Bone marrow (tissue), 2 donors: ENCODE results near the gene RPS27.

Experiments
- DNase-seq, 2 donors: peaks; one replicate each; lab custom pipeline; 2025; lab: John Stamatoyannopoulos, UW

Gene RPS27

DNA sequence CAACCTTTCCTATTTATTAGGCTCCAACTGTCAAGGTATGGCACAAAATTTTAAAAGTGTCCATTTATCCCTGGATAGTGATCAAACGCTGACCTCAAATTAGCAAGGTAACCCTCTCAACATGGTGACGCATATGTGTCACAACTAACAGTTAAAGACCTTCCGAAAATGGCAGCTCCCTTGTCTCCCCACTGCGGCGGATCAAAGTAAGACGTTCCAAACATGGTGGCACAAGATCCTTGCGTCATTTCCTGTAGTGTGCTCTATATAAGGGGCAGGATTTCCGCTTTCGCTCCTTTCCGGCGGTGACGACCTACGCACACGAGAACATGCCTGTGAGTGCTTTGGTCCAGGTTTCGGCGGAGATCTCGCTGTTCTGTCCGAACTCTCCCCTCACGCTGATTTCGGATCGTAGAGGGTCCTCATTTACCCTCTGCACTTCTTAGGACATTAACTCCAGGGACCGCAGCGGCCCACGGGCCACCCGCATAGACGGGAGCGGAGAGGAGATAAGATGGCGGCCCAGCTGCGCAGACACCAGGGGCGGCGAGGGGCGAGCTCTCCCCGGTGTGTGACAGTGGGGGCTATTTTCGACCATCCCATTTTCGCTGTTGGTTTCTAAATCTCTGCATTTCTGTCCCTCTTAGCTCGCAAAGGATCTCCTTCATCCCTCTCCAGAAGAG lies at the start of gene RPS27:
Gene RPS27 (plus strand): TSS at position 295 of the 683 bp plus-strand sequence. CDS start 35 bp downstream, at position 330.
- DNase-seq: peak; percentile 71 to 99

DNA sequence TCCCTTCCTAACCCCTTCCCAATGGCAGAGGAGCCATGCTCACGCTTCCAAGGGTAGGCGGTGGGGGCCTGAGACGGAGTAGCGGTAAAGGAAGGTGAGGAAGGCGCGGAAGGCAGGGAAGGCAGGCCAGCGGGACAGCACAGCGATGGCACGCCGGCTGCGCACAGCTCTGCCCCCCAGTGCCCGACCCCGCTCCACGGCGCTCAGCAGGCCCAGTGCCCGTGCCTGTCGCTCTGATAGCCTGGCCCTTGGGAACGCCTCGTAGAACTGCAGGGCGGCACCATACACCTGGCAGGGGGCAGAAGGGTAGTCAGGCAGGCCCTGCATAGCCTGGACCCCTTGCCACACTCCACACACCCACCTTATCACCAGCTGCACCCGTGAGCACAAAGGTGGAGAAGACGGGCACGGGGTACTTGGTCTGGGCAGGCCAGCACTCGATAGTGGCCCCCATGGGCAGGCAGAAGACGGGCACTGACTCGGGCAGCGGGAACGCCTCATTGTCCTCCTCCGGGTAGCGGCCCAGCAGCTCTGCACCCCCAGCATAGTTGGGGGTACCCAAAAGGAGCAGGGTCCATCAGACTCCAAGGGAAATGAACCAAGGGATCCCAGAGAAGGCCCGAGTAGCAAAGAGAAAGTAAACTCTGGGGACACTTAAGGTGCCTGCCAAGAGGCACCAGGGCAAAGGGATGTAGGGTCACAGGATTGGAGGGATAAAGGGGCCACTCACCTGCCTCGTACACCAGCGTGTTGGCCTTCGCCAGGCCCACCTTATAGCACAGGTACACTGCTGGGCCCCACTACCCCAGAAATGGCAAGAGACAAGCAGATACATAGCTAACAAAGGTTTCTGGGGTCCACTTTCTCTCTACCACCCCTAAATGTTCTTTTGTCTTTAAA lies 48.5 kb upstream of the RPS27 start:
- DNase-seq: no peak

DNA sequence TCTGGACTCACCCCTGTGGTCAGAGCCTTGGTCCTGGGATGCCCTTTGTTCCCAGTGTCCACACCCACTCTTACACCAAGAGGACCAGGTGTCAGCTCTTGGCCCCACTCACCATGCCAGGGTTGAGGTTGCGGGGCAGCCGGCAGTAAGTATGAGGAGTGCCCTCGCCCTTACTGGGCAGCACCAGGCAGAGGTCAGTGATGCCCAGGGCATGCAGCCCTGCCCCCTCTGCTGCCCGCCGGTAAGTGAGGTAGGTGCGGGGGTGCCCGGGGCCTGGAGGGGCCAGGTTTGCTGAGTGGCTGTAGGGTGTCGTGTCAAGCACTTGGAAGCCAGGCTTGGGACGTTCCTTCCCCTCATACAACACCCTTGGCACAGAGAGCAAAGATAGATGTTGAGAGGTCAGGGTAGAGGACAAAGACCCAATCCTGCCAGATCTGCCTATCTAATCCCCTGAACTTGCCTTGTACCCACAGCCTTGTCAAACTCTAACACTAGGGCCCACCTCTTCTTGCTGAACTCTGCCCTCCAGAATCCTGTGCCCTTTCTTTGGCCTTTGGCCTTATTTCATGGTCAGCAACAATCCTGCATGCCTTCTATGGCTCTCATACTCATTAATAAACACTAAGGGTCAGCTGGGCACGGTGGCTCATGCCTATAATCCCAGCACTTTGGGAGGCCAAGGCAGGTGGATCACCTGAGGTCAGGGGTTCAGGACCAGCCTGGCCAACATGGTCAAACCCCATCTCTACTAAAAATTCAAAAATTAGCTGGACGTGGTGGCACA lies 47.6 kb upstream of the RPS27 start:
- no peak for DNase-seq

DNA sequence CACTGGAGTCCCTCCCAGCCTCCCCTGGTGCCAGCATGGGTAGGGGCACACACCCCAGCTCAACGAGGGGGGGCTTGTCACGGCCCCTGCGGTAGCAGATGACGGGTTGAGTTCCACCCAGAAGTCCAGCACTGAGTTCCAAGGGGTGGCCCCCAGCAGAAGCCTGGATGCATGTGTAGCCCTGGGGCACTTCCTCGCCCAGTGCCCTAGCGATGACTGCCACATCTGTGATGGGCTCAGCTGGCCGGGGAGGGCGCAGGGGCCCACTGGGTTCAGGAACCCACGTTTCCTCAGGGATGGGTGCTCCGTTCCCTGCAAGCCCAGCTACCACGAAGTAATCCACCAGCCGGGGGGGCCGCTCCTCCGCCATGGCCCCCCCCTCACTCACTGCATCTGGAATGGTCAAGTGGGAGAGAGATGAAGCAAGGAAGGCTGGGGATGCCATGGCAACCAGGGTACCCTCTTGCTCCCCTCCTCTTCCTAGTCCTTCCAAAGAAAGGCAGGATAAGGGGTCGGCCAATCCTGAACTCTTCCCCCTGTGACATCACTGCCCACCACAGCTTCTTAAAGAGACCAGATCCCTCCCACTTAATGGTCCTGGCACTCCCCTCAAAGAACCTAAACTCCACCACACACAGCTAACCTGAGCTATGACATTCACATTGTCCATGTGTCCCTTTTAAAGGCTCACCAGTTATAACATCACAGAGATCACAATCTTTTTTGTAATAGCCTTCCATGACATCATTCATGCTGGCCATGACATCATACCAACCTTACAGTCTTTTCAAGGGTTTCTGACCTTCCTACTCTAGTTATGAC lies 46.3 kb upstream of the RPS27 start:
- DNase-seq: no peak

DNA sequence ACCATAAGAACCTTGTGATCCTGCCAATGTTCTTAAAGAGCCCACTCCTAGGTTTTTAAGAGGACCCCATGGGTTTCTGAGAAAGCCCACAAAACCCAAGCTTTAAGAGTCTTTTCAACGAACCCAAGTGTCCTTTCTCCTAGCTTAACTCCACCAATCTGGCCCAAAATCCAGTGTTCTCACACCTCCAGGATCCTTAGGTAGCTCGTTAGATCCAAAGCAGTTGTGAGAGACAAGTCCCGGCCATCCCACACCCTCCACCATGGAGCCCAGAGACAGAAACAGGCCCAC lies 45.8 kb upstream of the RPS27 start:
- no peak for DNase-seq

DNA sequence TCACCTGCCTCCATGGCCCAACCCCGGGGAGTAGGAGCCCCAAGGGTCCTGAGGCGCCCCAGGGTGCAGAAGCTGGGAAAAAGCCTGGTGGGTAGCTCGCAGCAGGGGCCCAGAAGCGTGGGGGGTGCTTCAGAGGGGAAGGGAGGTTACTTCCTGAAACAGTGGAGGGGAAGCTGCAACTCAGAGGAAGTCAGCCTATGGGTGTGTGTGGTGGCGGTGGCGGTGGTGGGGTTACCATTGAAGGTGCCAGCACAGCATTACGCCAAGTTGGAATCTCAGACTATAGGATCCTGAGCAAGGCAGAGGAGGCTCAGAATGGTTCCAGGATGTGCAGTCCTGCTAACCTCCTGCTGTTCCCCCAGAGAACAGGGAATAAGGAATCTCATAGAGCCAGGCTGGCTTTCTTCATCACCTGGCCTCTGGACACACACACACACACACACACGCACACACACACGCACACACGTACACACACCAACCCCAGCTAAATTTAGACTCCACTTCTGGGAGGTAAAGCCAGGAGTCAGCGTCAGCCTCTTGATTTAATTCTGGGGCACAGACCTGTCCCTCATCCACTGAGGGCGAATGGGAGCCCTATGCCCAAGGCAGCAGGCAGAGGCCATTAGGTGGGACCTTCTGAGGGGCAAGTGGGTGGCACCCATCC lies 45.3 kb upstream of the RPS27 start:
- DNase-seq: peak; percentile 70 to 86

DNA sequence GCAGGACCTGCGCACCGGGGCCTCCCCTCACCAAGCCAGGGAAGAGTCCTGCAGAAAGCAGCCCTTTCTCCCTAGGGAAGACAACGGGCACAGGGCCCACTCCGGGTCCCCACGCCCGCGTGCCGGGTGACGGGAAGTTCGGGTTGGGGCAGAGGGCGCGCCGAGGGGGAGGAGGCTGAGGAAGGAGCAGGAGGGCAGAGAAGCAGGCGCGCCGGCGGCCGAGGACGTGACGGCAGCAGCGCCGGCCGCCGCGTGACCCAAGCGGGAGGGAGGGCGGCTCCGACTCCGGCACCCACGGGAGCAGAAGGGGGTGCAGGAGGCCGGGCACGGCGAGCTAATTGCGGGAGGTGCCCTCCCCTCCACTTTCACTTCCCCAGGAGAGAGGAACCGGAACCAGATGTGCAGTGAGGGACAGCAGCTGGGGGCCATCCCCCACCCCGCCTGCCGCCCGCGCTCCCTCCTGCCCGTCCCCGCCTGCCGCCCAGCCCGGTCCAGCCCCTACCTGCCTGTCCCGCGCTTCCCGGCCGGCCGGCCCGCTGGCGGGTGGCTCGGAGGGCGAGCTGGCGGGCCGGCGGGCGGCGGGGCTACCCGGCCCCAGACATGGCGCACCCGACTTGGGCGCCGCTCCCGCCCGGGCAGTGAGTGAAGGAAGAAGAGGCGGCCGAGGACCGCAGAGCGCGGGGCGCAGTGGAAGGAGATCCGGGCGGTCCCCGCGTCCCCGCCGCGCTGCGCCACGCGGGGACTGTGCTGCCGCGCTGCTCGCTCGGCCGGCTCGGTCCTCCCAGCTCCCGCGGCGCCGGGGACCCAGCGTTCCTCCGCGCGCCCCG lies 44.6 kb upstream of the RPS27 start:
- peak; percentile 93 to 96 for DNase-seq

DNA sequence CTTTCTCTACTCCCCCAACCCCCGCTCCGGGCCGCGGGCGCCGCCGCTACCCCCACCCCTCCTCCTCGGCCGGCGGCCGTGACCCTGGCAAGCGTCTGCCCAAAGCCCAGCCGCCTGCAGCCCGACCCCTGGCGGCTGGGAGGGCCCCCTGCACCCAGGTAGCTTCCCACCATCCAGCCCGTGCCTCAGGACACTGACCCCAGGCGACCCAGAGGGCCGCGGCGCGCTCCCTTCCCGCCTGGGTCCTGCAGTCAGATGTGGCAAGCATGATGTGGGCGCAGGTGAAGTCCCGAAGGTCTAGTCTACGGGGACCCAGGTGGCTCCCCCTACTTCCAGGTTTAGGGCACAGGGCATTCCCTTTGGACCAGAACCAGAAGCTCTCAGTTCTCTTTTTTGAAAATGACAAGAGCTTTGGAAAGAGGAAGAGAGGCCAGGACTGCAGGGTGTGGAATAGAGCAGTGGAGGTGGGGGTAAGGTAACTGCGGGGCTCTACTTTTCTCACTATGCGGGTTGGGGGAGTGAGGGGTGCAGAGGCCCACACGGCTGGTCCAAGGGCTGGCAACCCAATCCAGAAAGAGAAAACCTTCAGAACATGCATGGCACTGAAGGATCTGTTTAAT lies 43.8 kb upstream of the RPS27 start, which contains the start of gene DENND4B:
Gene DENND4B (minus strand): TSS at position 97 of the 620 bp plus-strand sequence. CDS start 2,344 bp downstream, outside the sequence.
- peak; percentile 68 to 79 for DNase-seq

DNA sequence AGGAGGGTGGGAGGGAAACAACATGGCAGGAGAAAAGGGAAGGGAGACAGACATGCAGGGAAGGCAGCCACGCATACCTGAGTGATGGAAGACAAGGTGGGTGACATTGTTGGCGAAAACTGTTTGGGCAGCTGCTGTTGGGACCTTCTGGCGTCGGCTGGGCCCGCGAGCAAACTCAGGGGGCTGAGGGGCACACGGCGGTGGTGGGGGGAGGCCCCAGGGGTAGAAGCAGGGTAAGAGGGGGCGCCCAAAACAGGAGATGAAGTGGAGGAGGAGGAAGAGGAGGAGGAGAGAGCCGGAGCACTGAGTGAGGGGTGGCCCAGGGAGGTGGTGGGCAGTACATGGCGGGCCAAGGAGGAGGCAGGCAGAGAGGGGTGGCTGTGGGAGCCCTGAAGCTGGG lies 39.4 kb upstream of the RPS27 start:
- no peak for DNase-seq

DNA sequence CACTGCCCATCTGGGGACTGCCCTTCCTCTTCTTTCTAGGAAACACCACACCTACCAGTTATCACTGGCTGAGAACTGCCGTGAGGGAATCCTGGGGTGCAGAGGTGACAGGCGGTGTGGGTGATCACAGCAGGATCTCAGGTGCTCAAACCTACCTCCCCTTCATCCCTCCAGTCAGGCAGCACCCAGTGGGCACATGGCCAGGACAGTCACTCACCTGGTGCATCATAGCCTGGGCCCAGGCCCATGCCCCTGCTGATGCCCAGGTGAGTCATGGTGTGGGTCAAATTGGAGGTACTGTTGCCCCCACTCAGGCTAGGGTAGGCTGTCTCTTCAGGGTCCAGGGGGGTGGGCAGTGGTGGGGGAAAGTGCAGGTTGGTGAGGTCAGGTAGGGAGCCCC lies 38.8 kb upstream of the RPS27 start:
- no peak for DNase-seq

DNA sequence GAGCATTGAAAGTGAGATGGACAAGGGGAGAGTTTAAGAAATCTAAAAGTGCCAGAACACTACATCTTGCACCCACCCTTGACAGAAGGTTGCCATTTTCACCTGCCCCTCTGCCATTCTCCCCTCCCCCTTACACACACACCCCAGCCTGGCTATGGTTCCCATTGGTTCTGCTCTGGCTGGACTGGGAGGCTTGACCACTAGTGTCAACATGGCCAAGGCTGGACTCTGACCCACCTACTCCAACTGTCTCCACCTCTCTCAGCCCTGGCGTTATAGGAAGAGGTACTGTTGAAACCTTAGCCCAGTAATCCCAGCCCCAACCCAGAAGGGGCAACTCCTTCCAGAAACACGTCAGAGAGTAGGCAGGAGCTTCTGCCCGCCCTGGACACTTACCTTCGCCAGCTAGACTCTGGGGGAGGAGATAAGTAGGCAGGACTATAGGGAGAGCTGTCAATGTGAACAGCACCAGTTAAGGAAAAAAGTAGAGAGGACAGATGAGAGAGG lies 36.6 kb upstream of the RPS27 start:
- no peak for DNase-seq

DNA sequence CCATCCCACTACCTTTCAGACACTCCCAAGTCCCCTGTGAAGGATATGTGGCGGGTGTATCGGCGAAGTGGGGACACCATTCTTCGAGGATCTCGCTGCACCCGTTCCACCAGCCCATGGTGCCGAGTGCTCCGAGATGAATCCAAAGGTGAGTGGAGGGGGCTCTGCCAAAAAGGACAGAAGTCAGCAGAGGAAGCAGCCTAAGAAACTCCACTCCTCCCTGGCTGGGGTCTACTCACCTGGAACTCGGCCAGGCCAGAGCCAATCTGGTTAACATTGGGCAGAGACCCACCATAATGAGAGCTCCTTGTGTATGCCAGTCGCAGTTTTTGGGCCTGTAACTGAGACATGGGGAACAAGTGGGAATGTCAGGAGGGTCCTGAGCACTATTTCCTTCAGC lies 35.7 kb upstream of the RPS27 start:
- no peak for DNase-seq

DNA sequence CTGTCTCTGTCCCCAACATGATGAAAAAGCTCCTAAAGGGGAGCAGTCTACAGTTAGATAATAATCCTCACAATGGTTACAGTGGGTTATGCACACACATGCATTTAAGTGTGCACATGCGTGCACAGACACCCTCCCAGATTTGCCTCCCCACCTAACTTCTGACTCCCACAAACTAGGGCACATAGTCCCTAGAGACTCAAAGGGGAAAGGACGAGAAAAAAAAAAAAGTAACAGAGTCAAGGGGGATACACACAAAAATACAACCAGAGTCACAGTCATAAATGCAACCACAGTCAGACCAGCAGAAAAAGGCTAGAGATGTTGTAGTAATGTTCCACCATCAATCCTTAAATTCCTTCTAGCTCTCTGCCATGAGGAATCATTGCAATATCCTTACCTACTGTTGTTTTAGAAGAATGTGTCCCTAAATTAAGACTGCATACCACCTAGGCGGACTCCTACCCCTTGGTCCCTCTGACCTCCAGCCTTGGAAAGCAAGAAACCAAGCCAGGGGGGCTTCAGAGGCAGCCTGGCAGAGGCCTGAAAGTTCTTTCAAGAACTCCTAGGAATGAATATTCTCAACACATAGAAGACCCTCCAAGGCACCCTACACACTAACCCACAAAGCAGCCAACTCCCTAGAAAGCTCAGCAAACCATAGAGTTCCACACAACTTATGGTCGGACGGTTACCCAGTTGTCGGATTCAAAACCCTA lies 33.4 kb upstream of the RPS27 start:
- no peak for DNase-seq

DNA sequence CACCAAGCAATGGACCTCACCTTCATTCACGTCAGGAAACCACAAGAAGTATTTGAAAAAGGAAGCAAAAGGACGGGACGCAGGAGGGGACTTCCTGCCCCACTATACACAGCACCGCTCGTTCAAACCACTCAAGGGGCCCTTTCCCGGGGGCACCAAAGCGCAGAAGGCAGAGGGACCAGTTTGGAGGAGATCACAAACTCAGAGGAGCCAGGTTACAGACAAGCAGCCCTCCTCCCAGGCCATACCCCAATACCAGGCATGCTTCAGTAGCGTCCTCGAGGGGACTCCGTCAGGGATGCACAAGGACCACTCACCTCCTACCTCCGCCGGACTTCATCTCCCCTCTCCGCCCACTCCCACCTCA lies 32.8 kb upstream of the RPS27 start:
- DNase-seq: peak in 1 of 2 donors; percentile 53

DNA sequence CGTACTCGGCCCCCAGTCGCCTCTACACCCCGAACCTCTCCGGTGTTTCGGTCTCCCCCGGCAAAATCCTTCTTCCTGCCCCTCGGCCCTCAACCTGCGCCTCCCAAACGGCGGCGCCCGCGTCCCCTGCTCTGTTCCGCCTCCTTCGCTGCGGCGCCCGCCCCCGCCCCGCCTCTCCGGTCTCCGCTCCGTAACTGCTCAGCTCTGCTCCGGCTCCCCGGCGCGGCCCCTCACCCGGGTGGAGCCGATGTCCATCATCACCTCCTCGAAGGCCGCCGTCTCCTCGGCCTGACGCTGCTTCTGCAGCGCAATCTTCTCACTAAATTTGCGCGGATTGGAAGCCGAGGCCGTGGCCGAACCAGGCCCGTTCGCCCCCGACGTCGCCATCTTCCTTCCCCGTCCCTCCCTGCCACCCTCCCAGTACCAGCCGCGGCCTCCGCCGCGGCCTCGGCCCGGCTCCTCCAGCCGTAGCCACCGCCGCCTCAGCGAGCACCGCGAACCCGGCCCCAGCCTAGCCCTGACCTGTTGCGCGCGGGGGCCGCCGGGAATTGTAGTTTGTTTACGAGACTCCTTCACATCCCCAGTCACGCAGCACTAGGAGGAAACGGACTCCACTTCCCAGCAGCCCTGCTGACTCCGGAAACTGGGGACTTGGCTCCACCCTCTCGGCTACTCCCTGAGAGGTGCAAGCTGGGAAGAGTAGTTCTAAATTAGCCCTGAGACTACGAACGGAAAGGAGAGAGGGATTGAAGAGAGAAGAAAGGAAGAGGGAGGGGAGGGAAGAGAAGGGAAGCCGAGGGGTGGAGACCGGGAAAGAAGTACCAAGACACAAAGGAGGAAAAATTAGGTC lies 32.2 kb upstream of the RPS27 start, which contains the start of gene CRTC2:
Gene CRTC2 (minus strand): TSS at position 502 of the 850 bp plus-strand sequence. CDS start 115 bp downstream, at position 387.
- peak; percentile 85 to 99 for DNase-seq

DNA sequence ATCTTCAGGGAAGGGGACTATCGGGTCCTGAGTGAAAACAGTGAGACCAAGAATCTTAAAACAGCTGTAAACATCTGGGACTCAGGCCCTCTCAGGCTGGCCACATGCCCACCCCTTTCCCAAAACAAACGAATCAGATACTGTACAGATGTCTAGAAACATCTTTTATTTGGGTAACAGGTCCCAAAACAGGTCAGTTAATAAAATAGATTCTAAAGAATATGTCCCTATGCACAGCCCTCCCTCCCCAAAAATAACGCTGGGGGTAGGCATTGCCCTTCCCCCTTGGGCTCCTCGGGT lies 31.7 kb upstream of the RPS27 start:
- DNase-seq: no peak

DNA sequence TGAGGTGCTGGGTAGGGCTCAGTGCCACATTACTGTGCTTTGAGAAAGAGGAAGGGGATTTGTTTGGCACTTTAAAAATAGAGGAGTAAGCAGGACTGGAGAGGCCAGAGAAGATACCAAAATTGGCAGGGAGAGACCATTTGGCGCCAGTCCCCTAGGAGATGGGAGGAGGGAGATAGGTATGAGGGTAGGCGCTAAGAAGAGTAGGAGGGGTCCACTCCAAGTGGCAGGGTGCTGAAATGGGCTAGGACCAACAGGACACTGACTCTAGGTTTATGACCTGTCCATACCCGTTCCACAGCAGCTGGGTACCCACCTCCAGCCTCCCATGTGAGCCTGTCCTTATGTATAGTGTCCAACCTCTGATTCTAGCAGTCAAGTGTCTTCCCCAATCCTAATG lies 31.1 kb upstream of the RPS27 start:
- DNase-seq: no peak

DNA sequence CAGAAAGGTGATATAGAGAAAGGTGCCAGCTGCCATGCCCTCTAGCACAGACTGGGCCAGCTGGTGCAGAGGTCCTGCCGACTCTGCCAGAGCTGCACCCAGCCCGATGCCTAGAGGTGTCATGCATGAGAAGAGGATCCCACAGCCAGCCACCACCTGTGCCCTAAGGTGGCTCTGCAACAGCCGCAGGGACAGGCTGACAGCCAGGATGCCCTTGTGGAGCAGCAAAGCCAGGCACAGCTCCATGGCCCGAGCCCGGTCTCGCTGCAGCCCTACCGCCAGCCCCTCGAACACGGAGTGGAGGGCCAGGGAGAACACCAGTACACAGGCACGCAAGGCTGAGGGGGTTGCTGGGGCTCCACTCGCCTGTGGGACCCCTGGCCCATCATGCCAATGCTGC lies 30.4 kb upstream of the RPS27 start:
- no peak for DNase-seq
